ENCODE measurements around the gene AP2A2.
"Not testable (repeated sequence)": the region's sequence is repeated elsewhere in the genome, so short reads cannot be mapped to it uniquely, and the experiment has no call there.

Gene AP2A2

DNA sequence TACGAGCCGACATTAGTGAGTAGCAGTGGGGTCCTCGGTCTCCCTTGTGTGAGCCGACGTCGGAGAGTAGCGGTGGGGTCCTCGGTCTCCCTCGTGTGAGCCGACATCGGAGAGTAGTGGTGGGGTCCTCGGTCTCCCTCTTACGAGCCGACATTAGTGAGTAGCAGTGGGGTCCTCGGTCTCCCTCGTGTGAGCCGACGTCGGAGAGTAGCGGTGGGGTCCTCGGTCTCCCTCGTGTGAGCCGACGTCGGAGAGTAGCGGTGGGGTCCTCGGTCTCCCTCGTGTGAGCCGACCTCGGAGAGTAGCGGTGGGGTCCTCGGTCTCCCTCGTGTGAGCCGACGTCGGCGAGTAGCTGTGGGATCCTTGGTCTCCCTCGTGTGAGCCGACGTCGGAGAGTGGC, 49.7 kb downstream of the AP2A2 start:
- not testable (repeated sequence) for DNase-seq (ENCODE audit: low spot score)

DNA sequence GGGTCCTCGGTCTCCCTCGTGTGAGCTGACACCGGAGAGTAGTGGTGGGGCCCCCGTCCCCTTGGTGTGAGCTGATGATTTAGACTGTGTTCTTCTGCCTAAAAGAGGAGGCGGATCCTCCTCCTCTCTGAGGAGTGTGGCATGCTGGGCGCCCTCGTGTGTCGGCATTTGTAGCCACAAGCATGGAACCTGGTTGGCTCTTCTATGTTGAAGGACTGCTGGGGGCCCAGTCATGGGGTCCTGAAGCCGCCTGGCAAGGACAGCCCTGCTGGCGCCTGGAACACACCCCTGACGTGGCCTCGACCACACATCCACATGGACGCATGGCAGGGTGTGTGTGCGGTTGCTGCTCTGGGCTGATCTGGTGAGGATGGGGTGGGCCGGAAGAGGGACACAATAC, 50.2 kb downstream of the AP2A2 start:
- no peak for DNase-seq (ENCODE audit: low spot score)

DNA sequence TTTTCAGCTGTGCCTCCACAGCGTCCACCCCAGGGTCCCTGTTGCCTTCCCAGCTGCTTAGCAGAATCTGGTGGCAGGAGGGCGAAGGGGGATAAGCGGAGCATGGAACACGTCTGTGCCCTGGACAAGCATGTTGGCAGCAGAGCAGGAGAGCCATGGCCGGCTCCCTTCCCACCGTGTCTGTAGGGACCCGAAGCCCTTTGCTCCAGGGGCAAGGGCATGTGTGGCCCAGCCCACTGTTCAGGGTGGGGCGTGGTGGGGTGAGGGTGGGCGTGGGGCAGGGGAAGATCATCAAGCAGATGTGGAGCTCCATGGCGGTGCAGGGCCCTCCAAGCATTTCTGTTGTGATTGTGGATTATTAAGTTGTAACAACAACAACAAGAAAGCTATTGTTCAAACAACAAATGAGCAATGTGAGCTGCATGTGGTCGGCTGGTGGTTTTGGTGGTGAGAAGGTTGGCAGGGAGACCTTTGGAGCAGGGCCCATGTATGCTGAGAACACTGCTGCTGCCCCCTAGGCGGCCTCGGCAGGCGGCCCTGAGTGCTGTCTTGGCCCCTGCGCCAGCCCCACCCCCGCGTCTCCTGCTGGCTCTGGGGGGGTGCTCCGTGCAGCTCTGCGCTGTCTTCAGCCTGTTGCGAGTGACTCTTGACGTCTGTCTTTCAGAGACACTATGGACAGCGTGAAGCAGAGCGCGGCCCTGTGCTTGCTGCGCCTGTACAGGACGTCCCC, 50.9 kb downstream of the AP2A2 start:
- no peak for DNase-seq (ENCODE audit: low spot score)

DNA sequence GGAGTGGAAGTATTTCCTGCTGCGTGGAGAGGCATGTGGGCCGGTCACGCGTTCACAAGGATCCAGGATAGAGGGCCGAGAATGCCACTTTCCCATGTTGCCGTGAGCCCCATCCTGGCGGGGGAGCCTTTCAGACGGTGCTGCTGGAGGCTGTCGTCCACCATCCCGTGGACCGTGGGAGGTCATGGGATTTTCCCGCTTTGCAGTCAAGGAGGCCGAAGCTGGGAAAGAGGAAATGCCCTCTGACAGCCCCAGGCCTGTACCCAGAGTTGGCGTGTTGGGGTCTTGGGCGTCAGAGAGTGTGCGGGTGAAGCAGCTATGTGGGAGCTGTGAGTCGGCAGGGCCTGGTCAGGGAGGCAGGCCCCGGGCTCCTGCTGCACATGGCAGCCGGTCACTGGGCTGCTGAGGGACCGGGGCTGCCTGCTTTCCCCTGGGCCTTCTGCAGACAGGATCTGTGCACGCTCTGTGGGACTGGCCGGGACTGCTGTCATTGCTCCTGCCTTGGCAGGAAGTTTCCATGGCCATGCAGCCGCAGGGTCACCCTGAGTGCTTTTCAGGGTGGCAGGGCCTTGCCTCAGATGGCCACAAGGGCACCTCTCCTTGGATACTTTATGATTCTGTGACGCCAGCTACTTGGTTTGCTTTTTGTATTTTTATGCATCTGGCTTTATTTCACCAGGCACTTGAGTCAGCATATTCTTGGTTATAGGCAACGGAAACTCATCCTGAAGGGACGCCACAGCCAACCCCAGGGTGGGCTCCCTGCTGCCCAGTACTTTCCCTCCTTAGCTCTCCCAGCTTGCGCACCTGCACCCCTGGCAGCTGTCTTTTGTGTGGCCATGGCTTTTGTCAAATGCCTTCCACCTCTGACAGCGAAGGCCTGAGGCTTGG, 52.4 kb downstream of the AP2A2 start:
- DNase-seq (ENCODE audit: low spot score) = no peak

DNA sequence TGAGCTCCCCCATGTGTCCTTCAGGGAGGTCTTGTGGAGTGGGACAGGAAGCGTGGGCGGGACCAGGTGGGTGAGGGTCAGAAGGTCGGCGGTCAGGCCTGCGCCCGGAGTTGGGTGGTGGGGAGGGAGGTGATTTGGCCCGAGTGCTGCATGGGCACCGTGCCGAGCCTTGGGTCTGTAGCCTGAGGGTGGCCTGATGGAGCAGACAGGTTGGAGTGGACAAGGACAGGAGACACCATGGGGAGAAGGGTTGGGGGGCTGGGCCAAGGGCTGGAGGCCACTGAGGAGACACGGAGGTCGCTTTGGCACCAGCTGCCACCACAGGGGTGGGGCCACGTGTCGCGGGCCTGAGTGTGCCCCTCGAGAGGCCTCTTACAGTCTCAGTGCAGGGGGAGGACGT, 53.1 kb downstream of the AP2A2 start:
- no peak for DNase-seq (ENCODE audit: low spot score)

DNA sequence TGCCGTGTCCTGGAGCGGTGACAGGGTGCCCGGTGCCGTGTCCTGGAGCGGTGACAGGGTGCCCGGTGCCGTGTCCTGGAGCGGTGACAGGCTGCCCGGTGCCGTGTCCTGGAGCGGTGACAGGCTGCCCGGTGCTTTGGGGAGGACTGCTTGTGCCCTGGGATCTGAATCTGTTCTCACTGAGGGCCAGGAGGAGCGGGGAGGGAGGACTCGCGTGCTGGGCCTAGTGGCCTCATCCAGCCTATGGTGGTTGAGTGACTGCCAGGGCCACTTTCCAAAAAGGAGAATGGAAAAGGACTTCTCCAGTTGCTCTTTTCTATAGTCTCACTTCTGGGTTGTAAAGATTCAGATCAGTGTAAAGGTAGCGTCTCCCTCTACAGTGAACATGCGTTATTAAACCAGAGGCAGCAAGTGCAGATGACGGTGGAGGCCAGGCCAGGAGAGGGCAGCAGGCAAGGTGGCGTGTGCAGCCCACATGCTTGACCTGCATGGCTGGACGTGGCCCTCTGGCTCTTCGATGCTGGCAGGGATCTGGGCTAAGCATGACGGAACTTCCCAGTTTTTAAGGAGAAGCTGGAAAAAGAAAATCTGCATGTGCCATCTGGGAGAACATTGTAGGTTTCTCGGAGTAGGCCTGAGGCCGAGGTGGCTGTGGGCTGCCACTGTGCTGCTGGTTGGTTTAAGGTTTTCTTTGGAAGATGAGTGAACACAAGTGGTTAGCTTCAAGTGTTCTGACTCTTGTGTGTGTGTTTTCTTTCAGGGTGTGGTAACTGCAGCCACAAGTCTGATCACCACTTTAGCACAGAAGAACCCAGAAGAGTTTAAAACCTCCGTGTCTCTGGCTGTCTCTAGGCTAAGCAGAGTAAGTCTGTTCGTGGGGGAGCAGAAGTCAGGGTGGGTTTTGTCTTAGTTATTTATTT, 55.0 kb downstream of the AP2A2 start:
- DNase-seq (ENCODE audit: low spot score) = no peak

DNA sequence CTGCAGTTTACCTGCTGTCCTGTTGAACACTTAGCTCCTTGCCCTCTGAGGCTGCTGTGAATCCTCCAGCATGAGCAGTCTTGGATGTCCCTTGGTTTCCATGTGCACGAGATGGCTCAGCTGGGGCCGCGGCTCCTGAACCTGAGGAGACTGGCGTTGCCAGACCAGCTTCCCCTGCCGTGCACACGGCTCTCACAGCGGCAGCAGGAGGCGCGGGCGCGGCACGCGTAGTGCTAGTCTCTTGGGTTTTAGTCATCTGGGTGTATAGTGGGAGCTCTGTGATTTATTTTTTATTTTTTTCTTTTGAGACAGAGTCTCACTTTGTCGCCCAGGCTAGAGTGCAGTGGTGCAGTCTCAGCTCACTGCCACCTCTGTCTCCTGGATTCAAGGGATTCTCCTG, 56.1 kb downstream of the AP2A2 start:
- no peak for DNase-seq (ENCODE audit: low spot score)

DNA sequence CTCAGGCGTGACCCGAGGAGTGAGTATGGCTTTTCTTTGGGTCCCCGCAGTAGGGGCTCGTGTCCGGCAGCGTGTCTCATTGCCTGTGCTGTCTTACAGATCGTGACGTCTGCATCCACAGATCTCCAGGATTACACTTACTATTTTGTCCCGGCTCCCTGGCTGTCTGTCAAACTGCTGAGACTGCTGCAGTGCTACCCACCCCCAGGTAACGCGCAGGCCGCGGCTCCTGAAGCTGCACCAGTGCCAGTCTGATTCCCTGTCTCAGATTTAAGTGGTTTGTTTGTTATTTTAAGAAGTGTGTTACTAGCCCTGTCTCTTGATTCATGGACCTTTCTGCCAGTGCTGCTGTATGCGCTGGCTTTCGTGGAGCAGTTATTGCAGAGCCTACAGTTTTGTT, 58.9 kb downstream of the AP2A2 start:
- no peak for DNase-seq (ENCODE audit: low spot score)

DNA sequence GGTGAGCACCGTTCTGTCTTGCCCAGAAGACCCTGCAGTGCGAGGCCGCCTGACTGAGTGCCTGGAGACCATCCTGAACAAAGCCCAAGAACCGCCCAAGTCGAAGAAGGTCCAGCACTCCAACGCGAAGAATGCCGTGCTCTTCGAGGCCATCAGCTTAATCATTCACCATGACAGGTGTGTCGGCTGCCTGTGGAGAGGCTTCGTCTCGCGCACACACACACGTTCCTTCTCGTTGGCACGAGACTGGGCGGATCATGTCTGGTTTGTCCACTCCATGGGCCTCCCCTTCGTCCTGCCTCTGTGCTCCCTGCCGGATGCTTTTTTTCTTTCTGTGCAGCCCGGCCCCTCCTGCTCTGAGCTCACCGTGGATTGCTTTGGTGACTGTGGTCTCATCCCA, 59.7 kb downstream of the AP2A2 start:
- DNase-seq (ENCODE audit: low spot score) = no peak

DNA sequence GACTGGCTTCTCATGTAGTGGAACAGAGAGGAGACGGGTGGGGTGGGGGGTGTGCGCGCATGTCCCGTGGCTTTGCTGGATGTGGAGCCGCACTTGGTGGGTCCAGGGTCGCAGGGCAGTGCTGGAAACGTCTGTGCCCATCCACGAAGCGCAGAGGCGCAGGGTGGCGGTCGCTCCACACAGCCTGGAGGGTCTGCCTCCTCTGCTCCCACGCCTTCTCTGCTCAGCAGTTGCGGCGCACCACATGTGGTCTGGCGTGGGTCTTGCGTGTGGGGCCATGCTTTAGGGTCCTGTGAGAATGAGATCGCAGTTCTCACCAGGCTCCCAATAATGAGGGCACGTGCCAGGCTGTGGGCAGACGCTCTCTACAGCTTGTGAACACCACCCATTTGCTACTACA, 60.2 kb downstream of the AP2A2 start:
- no peak for DNase-seq (ENCODE audit: low spot score)

DNA sequence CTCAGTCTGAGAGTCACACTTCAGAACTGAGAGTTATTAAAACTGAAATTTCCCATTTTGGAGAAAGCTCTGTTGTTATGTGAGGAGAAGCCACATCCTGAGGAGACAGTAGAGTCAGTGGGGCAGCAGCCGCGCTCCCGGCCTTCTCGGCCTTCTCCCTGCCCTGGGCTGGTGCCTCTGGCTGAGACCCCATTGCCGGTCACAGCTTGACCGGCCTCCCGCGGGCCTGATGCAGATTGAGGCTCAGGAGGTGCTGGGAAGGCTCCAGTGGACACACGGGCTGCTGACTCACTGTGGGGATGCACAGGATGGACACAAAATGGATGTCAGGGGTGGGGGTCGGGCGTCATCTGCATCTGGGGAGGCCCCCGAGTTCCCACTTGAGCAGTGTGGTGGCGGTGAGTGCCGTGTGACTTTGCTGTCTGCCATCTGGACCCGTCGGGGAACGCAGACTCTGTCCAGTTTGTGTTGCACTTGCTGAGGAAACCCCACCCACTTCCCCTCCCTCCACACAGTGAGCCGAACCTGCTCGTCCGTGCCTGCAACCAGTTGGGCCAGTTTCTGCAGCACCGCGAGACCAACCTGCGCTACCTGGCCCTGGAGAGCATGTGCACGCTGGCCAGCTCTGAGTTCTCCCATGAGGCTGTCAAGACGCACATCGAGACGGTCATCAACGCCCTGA, 60.7 kb downstream of the AP2A2 start:
- DNase-seq (ENCODE audit: low spot score) = no peak

DNA sequence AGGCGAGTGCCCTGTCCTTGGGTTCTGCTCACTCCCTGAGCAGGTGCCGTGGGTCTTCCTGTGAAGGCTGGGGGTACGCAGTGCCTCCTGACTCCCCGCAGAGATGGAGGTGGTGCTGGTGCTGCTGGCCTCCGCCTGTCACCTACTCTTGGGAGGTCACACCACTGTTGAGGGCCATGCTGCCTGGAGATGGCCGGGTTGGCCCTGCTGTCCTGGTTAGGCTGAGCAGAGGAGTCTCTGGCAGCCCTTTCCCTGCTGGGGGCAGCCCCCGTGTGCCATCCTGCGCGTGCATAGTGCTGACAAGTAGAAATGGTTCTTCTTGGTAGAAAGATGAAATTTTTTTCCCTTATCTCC, 61.3 kb downstream of the AP2A2 start:
- DNase-seq (ENCODE audit: low spot score) = no peak

DNA sequence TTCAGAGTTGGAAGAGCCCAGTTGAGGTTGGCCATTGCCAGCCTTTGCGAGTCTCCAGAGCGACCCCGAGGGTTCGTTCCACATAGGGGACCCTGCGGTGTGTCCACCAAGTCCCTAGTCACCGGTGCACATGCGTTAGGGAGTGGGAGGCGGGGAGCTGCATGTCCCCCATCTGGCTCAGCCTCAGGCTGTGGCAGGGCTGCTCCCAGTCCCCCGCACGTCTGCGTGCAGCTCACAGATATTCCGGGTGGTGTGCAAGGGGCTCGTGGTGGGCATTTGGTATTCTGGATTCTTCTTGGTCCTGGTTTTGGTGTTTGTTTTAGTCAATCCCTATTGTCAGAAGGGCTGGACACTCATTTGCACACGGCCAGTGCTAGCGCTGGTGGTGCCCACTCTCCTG, 62.0 kb downstream of the AP2A2 start:
- DNase-seq (ENCODE audit: low spot score) = no peak

DNA sequence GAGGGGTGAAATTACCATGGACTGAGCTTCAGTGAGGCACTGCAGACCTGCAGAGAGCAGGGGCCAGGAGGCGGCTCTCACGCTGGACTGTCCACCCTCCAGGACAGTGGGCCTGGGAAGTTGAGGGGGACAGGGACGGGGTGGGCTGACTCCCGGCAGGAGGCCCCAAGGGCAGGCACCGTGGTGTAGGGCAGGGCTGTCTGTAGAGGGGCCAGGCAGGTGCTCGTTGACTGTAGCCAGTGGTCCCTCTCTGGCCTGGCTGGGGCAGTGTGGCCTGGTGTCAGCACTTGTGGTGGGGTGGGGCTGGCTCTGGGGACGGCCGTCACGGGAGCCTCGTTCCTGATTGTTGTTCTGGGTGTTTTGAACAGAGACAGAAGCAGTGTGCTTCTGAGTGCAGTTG, 64.4 kb downstream of the AP2A2 start:
- no peak for DNase-seq (ENCODE audit: low spot score)

DNA sequence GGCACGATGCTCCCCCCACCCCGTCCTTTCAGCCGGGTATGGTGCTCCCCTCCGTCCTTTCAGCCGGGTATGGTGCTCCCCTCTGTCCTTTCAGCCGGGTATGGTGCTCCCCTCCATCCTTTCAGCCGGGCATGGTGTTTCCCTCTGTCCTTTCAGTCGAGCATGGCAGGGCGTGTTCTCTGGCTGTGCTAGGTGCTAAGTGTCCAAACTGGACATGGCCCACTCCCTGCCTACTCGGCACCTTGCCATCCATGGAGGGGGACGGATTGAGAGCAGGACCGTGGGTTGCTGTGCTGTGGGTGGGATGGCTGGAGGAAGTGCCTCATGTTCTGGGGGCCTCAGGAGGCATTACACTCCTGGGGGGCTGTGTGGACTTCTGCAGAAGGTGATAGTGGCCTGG, 65.4 kb downstream of the AP2A2 start:
- no peak for DNase-seq (ENCODE audit: low spot score)

DNA sequence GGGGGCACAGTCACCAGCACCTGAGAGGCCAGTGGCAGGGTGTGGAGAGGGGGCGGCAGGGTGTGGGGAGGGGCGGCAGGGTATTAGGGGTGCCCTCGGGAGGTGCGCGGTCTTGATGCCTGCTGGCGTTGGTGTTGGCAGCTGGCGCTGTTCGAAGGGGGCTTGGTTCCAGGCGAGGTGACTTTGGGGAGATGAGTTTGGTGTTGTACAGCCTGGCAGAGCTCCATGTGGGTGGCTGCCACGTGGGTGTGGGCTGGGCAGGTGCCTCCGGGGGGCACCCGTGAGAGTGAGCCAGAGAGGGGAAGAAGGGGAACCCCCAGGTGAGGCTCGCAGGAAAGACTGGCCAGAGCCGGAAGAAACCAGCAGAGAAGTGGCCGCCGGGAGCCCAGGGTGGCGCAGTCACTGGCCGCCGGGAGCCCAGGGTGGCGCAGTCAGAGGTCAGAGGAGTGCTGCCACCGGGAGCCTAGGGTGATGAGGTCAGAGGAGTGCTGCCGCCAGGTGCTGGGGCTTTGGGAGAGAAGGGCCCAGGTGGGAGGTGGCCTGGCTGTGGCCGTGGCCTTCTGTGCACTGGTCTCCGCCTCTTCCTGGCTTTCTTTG, 66.1 kb downstream of the AP2A2 start:
- DNase-seq (ENCODE audit: low spot score) = no peak

DNA sequence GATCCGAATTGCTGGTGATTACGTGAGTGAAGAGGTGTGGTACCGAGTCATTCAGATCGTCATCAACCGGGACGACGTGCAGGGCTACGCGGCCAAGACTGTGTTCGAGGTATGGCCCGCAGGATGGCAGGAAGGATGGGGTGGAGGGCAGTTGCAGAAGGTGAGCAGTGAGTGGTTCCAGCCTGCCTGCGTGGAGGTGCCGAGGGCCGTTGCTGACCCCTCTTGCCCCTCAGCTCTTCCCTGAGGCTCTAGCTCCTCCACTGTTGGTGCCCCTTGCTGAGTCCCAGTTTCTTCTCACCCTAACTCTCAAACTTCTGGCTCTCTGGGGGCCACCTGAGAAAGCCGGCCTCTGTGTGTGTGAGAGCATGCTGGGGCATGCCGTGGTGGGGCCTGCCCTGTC, 66.9 kb downstream of the AP2A2 start:
- DNase-seq (ENCODE audit: low spot score) = no peak

DNA sequence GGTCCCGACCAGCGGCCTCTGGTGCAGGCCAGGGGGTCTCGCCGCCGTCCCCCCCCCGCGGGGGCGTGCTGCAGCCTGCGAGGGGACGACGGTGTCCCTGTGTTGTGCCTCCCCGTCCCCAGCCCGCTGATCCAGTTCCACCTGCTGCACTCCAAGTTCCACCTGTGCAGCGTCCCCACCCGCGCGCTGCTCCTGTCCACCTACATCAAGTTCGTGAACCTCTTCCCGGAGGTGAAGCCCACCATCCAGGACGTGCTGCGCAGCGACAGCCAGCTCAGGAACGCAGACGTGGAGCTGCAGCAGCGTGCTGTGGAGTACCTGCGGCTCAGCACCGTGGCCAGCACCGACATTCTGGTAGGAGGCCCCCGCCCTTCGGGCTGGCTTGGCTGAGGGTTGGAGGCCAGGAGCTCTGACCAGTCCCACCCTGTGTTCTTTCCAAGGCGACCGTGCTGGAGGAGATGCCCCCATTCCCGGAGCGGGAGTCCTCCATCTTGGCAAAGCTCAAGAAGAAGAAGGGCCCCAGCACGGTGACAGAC, 68.0 kb downstream of the AP2A2 start:
- DNase-seq (ENCODE audit: low spot score) = no peak

DNA sequence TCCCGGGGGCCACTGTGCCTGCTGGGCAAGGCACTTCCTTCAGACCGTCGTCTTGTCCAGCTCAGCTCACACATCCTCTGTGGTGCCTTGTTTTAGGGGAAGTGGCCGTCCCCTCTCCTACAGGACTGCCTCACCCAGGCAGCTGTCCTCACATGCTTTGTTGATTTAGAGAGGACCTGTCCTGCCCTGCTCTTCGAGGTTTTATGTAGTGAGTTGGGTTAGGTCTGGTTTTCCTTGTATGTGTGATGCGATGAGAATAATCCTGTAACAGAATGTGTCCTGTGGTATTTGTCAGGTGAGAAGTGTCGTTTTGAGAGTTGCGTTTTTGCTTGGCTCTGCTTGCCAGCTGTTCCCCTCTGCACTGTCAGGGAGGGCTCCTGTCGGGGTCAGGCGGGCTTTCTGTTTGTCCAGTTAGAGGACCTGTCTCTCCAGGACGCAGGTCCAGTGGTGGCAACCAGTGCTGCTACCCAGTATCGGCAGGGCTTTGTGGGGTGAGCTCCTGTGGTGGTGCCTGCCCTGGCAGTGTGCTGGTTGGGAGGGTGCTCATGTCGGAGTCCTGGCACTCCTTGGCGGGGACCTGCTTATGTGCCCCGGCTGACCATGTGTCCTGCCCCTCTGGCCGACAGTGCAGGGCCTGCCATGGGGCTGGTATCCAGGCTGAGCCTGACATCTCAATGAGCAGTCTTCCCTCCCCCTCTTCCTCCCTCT, 69.5 kb downstream of the AP2A2 start:
- DNase-seq (ENCODE audit: low spot score) = no peak

DNA sequence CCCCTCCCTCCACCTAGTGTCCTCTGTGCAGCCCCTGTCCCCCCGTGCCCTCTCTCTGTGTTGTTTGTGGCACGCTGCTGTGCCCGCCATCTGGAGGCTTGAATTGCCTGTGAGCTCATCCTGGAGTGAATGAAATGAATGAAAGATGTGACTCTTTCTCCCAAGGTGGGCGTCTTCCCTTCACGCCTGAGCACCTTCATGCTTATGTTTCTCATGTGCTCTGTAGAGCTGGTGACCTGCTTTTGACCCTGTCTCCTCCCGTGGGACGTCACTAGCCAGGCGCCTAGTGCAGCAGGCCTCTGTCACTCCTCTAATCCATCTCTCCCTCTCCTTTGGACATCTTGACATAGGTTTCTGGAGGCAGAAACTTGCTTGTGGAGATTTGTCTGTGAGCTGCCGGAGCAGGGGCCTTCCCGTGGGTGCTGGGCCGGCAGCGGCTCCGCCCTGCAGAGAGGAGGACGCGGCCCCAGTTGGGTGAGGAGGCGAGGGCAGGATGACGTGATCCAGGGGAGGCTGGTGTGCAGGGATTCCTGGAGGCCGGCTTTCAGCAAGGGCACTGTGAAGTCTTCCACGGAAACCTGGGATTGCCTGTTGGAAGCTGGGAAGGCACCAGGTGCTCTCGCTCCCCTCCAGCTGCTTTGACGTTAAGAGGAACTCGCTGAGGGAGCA, 70.2 kb downstream of the AP2A2 start:
- DNase-seq (ENCODE audit: low spot score) = no peak
